Measurements from ENCODE around the gene STRN4. TPM values are rescaled to one million over a fixed set of nuclear protein-coding genes. Genes with fewer than 3 reads are reported as not detected.

STRN4 gene
- total and polyA plus RNA-seq, 2 donors (not counting 1 experiment from before 2014, with no cell fraction given): 33.7 to 56.0 TPM

- Histone ChIP-seq H3K36me3 (ENCODE audit: control insufficient read depth, insufficient read depth, low read length) (no peaks in the 10 kb centered on the region), H3K9me3 (ENCODE audit: control insufficient read depth, insufficient read depth, low read depth, low read length) (no peaks in the 10 kb centered on the region), H3K4me2 (ENCODE audit: extremely low read depth, insufficient read depth, low read length) (no peak overlapping the region), H3K4me1 (ENCODE audit: control insufficient read depth, extremely low read depth, insufficient read depth, low read length) (peaks cover 10% of the 10 kb centered on the region), H3K27ac (ENCODE audit: insufficient read depth, low read length) (no peak overlapping the region), H2AFZ (ENCODE audit: low read length) (no peak overlapping the region), H3K27me3 (ENCODE audit: control insufficient read depth, insufficient read depth, low read length) (no peaks in the 10 kb centered on the region), H3K4me3 (replicated peaks in 1 of 4; ENCODE audit: control extremely low read depth in 1 of 4, insufficient read depth in 1 of 4, low read depth in 3 of 4, low read length in 4 of 4) (no peak overlapping the region), H3K9ac (ENCODE audit: insufficient read depth, low read length) (no peak overlapping the region), H4K20me1 (ENCODE audit: control insufficient read depth, extremely low read depth, insufficient read depth, low read length) (no peaks in the 10 kb centered on the region), H3K79me2 (ENCODE audit: control insufficient read depth, insufficient read depth, low read length) (peaks cover 39% of the 10 kb centered on the region)
- TF ChIP-seq, protein P1, sequence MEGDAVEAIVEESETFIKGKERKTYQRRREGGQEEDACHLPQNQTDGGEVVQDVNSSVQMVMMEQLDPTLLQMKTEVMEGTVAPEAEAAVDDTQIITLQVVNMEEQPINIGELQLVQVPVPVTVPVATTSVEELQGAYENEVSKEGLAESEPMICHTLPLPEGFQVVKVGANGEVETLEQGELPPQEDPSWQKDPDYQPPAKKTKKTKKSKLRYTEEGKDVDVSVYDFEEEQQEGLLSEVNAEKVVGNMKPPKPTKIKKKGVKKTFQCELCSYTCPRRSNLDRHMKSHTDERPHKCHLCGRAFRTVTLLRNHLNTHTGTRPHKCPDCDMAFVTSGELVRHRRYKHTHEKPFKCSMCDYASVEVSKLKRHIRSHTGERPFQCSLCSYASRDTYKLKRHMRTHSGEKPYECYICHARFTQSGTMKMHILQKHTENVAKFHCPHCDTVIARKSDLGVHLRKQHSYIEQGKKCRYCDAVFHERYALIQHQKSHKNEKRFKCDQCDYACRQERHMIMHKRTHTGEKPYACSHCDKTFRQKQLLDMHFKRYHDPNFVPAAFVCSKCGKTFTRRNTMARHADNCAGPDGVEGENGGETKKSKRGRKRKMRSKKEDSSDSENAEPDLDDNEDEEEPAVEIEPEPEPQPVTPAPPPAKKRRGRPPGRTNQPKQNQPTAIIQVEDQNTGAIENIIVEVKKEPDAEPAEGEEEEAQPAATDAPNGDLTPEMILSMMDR (conservative IDR thresholded peaks at IDR 0.05 in 1 of 2, IDR thresholded peaks at IDR 0.05 in 1 of 2; ENCODE audit: low read depth in 1 of 2, low read length in 2 of 2): no peak
- no peak for TF ChIP-seq EZH2 (IDR thresholded peaks at IDR 0.05; ENCODE audit: low read length, missing control alignments)
- DNase-seq (ENCODE audit: low read depth in 2 of 2): no peak
Measured at GRCh38 chr19:46789371-46789770, 43.1 kb upstream of the STRN4 start.

DNA sequence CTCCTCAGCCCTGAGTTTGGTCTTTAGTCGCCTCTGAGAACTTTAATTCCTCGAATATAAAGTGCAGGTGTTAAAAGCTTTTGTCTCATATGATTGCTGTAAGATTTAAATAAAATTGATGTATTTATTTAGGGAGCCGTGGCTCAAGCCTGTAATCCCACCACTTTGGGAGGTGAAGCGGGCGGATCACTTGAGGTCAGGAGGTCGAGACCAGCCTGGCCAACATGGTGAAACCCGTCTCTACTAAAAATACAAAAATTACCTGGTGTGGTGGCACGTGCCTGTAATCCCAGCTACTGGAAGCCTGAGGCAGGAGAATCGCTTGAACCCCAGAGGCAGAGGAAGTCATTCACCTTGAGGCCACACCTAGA is 42.7 kb upstream of the STRN4 start:
- Histone ChIP-seq H3K4me1 (ENCODE audit: control insufficient read depth, extremely low read depth, insufficient read depth, low read length) (peaks cover 12% of the 10 kb centered on the region), H4K20me1 (ENCODE audit: control insufficient read depth, extremely low read depth, insufficient read depth, low read length) (no peaks in the 10 kb centered on the region), H3K27ac (ENCODE audit: insufficient read depth, low read length) (no peak overlapping the region), H3K27me3 (ENCODE audit: control insufficient read depth, insufficient read depth, low read length) (no peaks in the 10 kb centered on the region), H3K9me3 (ENCODE audit: control insufficient read depth, insufficient read depth, low read depth, low read length) (no peaks in the 10 kb centered on the region), H3K36me3 (ENCODE audit: control insufficient read depth, insufficient read depth, low read length) (peaks cover under 1% of the 10 kb centered on the region), H2AFZ (ENCODE audit: low read length) (no peak overlapping the region), H3K9ac (ENCODE audit: insufficient read depth, low read length) (no peak overlapping the region), H3K4me3 (replicated peaks in 1 of 4; ENCODE audit: control extremely low read depth in 1 of 4, insufficient read depth in 1 of 4, low read depth in 3 of 4, low read length in 4 of 4) (no peak overlapping the region), H3K79me2 (ENCODE audit: control insufficient read depth, insufficient read depth, low read length) (peaks cover 43% of the 10 kb centered on the region), H3K4me2 (ENCODE audit: extremely low read depth, insufficient read depth, low read length) (no peak overlapping the region)
- DNase-seq (ENCODE audit: low read depth in 2 of 2): no peak
- TF ChIP-seq EZH2 (IDR thresholded peaks at IDR 0.05; ENCODE audit: low read length, missing control alignments): no peak
- TF ChIP-seq, protein P1 (conservative IDR thresholded peaks at IDR 0.05 in 1 of 2, IDR thresholded peaks at IDR 0.05 in 1 of 2; ENCODE audit: low read depth in 1 of 2, low read length in 2 of 2): no peak

DNA sequence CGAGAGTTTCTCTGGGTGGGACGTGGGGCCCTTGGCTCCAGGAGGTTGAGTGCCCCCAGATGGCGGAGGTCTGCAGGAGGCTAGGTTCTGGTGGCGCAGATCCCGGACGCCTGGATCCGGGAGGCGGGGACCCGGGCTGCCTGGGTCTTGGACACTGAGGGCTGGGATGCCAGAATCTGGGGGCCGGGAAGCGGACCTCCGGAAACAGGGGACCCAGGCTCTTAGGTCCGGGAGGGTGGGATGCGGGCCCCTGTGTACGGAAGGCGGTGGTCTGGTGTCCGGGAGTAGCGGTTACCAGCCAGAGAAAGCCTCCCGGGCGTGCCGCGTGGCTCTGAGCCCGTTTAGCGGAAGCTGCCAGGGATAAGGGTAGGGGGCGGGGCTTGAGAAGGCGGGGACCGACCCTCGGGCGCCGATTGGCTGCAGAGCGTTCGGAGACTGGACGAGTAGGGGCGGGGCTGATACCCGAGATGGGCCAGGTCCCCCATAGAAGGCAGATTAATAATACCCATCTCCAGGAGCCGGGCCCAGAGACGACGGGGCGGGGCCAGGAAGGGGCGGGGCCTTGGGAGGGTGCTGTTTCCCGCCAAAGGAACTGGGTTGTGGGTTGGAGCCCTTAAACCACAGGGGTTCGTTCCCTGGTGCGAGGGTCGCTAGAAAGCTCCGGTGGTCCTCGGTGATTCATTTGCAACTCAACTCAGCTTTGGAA is 42.2 kb upstream of the STRN4 start, which contains the start of gene SLC1A5:
Gene SLC1A5, minus strand, starts transcription at position 333 of the 706 bp plus-strand sequence. CDS start 629 bp downstream, outside the sequence.
- peak; percentile 93 to 96 for DNase-seq (ENCODE audit: low read depth in 2 of 2)
- peak within 1 kb of the TSS; percentile 98 for H3K27ac ChIP-seq (ENCODE audit: insufficient read depth, low read length)
- no peaks in the 10 kb centered on the region for H4K20me1 ChIP-seq (ENCODE audit: control insufficient read depth, extremely low read depth, insufficient read depth, low read length)
- H3K36me3 ChIP-seq (ENCODE audit: control insufficient read depth, insufficient read depth, low read length): peaks cover 5% of the 10 kb centered on the region
- TF ChIP-seq, protein P1 (conservative IDR thresholded peaks at IDR 0.05 in 1 of 2, IDR thresholded peaks at IDR 0.05 in 1 of 2; ENCODE audit: low read depth in 1 of 2, low read length in 2 of 2): no peak
- TF ChIP-seq EZH2 (IDR thresholded peaks at IDR 0.05; ENCODE audit: low read length, missing control alignments): no peak
- peak within 1 kb of the TSS; percentile 89 for H3K9ac ChIP-seq (ENCODE audit: insufficient read depth, low read length)
- H3K4me3 ChIP-seq (replicated peaks in 1 of 4; ENCODE audit: control extremely low read depth in 1 of 4, insufficient read depth in 1 of 4, low read depth in 3 of 4, low read length in 4 of 4): peak within 1 kb of the TSS; percentile 82 to 99 (median 92)
- peaks cover 48% of the 10 kb centered on the region for H3K79me2 ChIP-seq (ENCODE audit: control insufficient read depth, insufficient read depth, low read length)
- H3K4me2 ChIP-seq (ENCODE audit: extremely low read depth, insufficient read depth, low read length): peak within 1 kb of the TSS; percentile 89
- peaks cover 12% of the 10 kb centered on the region for H3K4me1 ChIP-seq (ENCODE audit: control insufficient read depth, extremely low read depth, insufficient read depth, low read length)
- no peaks in the 10 kb centered on the region for H3K9me3 ChIP-seq (ENCODE audit: control insufficient read depth, insufficient read depth, low read depth, low read length)
- no peaks in the 10 kb centered on the region for H3K27me3 ChIP-seq (ENCODE audit: control insufficient read depth, insufficient read depth, low read length)
- no peak within 1 kb of the TSS for H2AFZ ChIP-seq (ENCODE audit: low read length)

Measured in fibroblast of lung (primary cell).